Kidney epithelial cell (primary cell): Measurements from ENCODE around the gene RNF166. TPM values are rescaled to one million over a fixed set of nuclear protein-coding genes. Genes with fewer than 3 reads are reported as not detected.

ENCODE experiments used
- DNase-seq: peaks from one replicate; pipeline ENCODE4 v3.0.0-alpha.2; 2010; ENCODE audit warnings: low read depth
- H3K27me3 ChIP-seq: 2 replicates; pipeline ENCODE4 v1.6.0; 2011; ENCODE audit warnings: low read length; ENCODE audit not compliant: control insufficient read depth, insufficient read depth
- H3K36me3 ChIP-seq: 2 replicates; pipeline ENCODE4 v1.5.1; 2011; ENCODE audit warnings: low read length; ENCODE audit not compliant: control insufficient read depth, insufficient read depth
- H3K4me3 ChIP-seq: 2 replicates; pipeline ENCODE4 v1.5.1; 2011; ENCODE audit warnings: low read depth, mild to moderate bottlenecking, control low read depth, low read length
- total RNA-seq: library from RNA; depleted of rRNA; stranded (reverse); fragments of >200 nt; gene quantifications from 2 replicates; pipeline ENCODE4 v1.2.3, GENCODE V29; 2015
- TF ChIP-seq, protein P1 (sequence below): IDR thresholded peaks from 2 replicates; pipeline ENCODE4 v1.5.1; 2011; ENCODE audit warnings: mild to moderate bottlenecking, moderate library complexity, low read length, control low read depth, inconsistent platforms; ENCODE audit not compliant: insufficient read depth, poor library complexity, severe bottlenecking

RNF166 gene
- total RNA-seq, 1 donor from 2014 or later, result 33.0 TPM

DNA sequence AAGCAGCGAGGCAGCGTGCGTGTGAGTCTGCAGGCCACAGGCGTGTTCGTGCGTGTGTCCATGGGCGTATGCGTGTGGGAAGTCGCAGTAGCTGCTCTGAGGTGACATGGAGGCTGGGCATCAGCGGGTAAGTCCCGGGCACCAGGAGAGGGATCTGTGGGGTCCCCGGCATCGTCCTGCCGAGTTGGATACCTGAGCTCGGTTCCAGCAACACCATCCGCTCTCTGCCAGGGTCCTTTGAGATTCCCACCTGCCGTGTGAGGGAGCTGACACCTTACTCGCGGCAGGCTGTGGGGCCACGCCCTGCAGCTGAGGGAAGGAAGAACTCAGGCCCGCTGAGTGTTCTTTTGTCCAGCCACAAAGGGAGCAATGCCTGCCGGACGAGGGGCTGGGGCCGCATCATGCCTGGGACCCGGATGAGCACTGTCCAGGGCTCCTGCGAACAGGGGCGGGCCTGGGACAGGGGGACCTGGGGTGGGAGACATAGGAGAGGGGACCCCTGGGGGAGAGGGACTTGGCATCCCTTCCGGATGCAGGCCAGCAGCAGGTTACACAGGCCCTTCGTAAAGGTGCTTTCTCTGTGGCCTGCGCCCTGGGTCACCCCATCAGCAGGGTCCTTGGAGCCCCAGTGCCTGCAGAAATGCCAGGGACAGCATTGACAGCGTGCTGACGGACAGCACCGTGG, 14.9 kb downstream of the RNF166 start:
- H3K4me3 ChIP-seq, result no peak overlapping the region
- TF ChIP-seq, protein P1, sequence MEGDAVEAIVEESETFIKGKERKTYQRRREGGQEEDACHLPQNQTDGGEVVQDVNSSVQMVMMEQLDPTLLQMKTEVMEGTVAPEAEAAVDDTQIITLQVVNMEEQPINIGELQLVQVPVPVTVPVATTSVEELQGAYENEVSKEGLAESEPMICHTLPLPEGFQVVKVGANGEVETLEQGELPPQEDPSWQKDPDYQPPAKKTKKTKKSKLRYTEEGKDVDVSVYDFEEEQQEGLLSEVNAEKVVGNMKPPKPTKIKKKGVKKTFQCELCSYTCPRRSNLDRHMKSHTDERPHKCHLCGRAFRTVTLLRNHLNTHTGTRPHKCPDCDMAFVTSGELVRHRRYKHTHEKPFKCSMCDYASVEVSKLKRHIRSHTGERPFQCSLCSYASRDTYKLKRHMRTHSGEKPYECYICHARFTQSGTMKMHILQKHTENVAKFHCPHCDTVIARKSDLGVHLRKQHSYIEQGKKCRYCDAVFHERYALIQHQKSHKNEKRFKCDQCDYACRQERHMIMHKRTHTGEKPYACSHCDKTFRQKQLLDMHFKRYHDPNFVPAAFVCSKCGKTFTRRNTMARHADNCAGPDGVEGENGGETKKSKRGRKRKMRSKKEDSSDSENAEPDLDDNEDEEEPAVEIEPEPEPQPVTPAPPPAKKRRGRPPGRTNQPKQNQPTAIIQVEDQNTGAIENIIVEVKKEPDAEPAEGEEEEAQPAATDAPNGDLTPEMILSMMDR, result no peak
- H3K36me3 ChIP-seq, result no peaks in the 10 kb centered on the region
- DNase-seq, result no peak
- H3K27me3 ChIP-seq, result peaks cover 36% of the 10 kb centered on the region

DNA sequence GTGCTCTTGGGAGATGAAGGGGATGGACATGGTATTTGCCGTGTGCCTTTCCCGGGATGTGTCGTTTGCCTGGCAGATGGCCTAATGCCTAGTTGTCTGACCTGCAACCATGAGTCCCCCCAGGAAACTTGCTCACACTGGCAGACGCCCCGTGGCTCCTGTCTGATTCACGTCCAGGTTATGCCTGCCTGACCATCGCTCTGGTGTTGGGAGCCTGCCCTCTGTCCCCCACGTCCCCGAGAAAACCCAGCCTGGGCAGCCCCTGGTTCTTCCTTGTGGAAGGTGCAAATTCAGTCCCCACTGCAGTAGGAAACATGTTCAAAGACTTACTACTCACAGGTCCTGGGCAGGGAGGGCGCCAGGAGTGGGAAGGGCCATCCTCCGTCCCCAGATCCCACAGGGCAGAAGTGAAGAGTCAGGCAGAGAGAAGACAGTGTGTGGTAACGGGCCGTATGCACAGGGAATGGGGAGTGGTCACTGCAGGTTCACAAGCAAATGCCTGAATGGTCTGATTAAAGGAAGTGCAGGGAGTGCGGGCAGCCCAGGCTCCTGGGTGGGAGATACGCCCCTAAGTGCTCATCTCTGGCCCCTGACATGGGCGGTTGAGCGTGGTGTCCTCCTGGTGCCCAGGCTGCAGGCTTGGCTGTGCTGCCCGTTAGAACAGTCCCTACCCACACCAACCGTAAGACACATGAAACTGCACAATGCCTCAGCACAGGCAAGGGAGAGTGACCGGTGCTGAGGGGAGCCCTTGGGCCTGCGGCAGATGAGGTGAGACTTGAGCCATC, 15.7 kb downstream of the RNF166 start:
- no peak for DNase-seq
- TF ChIP-seq, protein P1, result no peak
- no peak overlapping the region for H3K4me3 ChIP-seq
- H3K27me3 ChIP-seq, result peaks cover 43% of the 10 kb centered on the region
- no peaks in the 10 kb centered on the region for H3K36me3 ChIP-seq

DNA sequence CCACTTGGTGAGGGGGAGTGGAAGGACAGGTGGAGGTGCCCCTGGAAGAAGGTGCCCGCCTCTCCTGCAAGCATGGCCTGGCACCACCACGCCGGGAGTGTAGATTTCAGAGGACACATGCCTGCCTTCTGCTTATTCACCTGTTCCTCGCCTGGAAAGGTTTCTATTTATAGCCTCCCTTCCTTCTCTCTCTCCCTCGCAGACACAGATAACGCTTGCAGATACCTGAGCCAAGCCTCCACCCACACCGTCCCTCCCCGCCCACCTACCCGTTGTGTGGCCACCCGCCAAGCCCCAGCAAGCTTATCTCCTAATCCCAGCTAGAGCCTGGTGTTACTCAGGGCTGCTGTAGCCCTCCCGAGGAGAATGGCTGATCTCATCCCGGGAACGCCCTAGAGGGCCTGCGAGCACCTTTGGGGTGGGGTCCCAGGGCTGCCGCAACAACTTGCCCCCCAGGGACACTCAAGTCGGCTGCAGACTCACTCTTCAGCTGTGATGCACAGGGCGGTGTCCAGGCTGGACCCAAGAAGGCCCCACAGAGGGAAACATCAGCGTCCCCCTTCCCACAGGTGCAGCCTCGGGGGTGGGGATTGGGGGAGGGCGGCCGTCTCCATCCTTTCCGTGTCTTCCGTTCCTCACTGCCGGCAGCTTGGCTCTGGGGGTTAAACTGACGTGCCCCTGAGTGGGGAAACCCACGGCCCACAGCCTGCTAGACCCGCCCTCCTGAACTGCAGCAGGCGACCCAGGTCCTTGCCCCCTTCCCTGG, 18.0 kb downstream of the RNF166 start:
- DNase-seq, result no peak
- Histone ChIP-seq H3K36me3 (no peaks in the 10 kb centered on the region), H3K4me3 (no peak overlapping the region), H3K27me3 (peaks cover 57% of the 10 kb centered on the region)
- TF ChIP-seq, protein P1, result no peak

DNA sequence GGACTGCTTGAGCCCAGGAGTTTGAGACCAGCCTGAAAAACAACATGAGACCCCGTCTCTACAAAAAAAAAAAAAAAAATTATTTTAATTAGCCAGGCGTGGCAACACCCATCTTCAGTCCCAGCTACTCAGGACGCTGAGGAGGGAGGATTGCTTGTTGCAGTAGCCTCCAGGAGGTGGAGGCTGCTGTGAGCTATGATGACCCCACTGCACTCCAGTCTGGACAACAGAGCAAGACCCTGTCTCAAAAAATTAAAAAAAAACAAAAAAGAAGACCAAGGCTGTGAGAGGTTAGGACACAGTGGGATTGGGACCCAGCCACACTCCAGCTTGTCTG, 18.6 kb downstream of the RNF166 start:
- TF ChIP-seq, protein P1, result no peak
- Histone ChIP-seq H3K27me3 (peaks cover 57% of the 10 kb centered on the region), H3K4me3 (no peak overlapping the region), H3K36me3 (no peaks in the 10 kb centered on the region)
- DNase-seq, result no peak

DNA sequence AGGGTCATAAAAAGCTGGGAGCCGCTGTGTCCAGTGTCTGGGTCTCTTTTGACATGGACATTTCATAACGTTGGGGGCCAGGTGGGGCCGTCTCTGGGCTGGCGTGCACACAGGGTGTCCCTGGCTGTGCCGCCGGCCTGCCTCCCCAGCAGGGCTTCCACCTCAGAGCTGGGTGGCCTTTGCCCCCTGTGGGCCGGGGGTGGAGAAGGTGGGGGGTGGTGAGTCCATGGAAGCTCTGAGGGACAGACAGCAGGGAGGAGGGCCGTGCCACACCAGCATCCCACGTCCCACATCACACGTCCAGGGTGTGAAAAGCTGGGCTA, 19.0 kb downstream of the RNF166 start:
- DNase-seq, result no peak
- TF ChIP-seq, protein P1, result no peak
- Histone ChIP-seq H3K27me3 (peaks cover 57% of the 10 kb centered on the region), H3K4me3 (no peak overlapping the region), H3K36me3 (no peaks in the 10 kb centered on the region)
